GM13976 (cell line): ENCODE results near the gene ADRA1B.

ENCODE experiments used
- DNase-seq: peaks from one replicate; pipeline ENCODE4 v3.0.0; 2012; ENCODE audit warnings: low spot score
- in situ Hi-C: fragments of 300-500 bp; cut with MboI; formaldehyde crosslinking; loops from one replicate; pipeline ENCODE4 v1.12.0; 2022; ENCODE audit warnings: low sequenced_read_pairs, mixed read lengths, inconsistent platforms; ENCODE audit not compliant: unreplicated experiment
- TF ChIP-seq, protein P1 (sequence below): IDR thresholded peaks from 2 replicates; pipeline ENCODE4 v1.5.1; 2012; ENCODE audit warnings: borderline replicate concordance, mild to moderate bottlenecking; ENCODE audit not compliant: insufficient read depth; ENCODE audit errors: extremely low read depth, missing control alignments, control extremely low read depth

The ADRA1B gene

DNA sequence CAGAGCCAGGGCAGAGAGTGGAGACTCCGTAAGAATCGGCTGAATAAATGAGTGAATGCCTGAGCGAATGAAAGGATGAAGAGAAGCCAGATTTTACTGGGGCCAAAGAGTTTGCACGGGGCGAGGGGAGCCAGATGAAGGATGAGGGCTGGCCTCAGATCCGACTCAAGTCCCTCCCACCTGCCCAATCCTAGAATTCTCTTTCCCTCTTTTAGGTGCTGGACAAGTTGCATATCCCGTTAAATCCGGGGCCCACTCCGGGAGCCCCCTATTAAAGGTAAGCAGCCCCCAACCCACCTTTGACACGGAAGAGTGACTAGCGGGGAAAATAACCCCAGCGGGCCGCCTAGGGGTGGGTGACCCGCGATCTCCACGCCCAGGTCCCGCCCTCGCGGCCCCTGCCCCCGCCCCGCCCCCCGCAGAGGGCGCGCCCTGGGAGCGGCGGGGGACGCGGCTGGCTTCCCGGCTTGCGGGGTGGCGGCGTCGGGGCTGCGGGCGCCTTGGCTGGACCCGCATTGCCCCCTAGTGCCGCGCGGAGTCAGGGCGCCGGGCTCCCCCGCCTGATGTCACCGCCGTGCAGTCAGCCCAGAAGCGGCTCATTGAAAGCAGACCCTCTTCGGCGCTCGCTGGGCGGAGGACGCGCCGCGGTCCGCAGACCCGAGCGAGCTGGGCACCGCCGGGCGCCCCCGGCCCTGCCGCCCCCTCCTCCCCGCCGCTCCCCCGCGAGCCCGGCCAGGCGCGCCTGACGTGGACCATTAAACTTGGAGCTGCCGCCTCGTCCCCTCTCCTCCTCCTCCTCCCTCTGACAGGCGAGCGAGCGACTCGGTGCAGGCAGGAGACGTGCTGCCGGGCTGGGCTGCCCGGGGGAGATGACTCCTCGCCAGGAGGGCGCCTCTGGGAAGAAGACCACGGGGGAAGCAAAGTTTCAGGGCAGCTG is at the start of gene ADRA1B:
TSS of gene ADRA1B (plus strand) at position 579 of the 937 bp plus-strand sequence. CDS start 424 bp downstream, outside the sequence.
- DNase-seq, result peak; percentile 86
- TF ChIP-seq, protein P1, sequence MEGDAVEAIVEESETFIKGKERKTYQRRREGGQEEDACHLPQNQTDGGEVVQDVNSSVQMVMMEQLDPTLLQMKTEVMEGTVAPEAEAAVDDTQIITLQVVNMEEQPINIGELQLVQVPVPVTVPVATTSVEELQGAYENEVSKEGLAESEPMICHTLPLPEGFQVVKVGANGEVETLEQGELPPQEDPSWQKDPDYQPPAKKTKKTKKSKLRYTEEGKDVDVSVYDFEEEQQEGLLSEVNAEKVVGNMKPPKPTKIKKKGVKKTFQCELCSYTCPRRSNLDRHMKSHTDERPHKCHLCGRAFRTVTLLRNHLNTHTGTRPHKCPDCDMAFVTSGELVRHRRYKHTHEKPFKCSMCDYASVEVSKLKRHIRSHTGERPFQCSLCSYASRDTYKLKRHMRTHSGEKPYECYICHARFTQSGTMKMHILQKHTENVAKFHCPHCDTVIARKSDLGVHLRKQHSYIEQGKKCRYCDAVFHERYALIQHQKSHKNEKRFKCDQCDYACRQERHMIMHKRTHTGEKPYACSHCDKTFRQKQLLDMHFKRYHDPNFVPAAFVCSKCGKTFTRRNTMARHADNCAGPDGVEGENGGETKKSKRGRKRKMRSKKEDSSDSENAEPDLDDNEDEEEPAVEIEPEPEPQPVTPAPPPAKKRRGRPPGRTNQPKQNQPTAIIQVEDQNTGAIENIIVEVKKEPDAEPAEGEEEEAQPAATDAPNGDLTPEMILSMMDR, result peak; percentile 56
- in situ Hi-C loops, result loop anchor here (10.0 kb wide), 1 partner anchor 471 kb away; no protein-coding TSS in a partner anchor

DNA sequence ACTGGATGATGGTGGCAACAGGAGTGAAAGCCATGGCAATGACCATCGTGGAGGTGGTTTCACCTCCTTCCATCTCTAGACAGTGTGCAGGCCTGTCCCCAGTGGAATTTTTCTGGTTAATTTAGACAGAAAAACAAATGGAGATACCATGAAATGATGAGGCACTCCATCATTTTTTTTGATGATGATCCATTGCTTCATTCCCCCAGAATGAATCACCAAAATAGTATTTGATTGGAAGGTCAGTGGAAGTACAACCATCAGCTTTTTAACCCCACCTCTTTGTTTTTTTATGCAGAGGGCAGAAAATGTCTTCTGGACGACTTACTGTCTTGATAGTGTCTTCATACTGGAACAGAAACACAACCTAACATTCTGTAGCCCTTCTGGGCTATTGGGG is 42.6 kb upstream of the ADRA1B start:
- in situ Hi-C loops, result no loop called here
- TF ChIP-seq, protein P1, result no peak
- no peak for DNase-seq

DNA sequence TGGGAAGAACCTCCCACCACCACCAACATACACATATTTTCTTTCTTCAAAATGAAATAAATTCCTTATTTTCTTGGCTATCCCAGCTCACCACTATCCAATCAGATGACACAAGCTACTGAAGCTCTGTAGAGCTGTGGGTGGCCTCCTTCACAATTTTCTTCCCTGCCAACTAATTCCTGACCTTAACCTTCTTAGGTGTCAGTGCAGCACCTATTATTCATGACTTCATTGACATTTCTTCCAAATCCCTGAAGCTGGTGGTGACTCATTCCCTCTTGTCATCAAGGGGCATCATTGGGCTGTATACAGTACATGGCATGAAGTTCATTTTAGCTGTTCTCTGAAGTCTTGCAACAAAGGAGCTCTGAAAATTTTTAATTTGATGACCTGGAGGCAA is 42.0 kb upstream of the ADRA1B start:
- no peak for DNase-seq
- TF ChIP-seq, protein P1, result no peak
- in situ Hi-C loops, result no loop called here

DNA sequence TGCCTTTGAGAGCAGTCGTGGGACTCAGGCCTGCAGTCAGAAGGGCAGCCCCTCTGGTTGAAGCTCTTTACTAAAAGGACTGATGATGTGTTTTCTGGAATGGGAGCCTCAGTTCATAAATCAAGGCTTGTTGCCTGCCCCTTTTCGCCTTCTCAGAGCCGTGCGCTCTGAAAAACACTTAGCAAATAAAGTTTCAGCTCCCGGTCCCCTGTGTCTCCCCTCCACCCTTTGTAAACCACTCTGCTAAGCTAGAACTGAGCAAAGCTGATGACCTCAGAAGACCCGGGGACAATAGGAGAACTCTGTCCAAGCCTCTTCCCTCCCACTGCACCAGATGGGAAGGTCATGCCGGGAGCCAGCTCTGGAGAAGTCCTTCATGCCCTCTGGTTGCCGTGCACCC is 39.3 kb upstream of the ADRA1B start:
- in situ Hi-C loops, result no loop called here

DNA sequence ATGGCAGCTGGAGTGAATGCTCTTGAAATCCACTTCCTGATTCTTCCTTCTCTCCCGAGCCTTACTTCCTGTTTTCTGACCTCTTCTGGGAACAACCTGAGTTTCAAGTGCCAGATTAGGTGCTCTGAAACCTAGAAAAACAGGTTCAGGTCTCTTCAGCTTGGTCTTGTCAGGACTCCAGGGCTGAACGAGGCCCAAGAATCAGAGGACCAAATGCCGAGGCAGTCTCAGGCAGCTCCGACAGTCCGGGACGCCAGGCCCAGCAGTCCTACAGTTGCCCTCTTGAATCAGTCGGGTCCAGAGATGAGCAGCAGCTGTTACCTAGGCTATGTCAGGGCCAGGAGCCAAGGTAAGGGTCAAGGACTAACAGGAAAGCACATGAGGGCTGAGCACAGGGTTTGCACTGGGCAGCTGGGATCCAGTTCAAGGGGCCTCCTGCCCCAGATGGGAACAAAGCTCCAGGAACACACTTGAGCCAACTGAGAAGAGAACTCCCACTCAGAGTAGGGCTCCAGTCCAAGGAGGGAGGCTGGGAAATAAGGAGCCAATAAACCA is 38.3 kb upstream of the ADRA1B start:
- in situ Hi-C loops, result no loop called here
- DNase-seq, result no peak
- TF ChIP-seq, protein P1, result no peak

More for the DNA sequence above, 39.3 kb upstream of the ADRA1B start:
- DNase-seq, result no peak
- TF ChIP-seq, protein P1, result no peak

DNA sequence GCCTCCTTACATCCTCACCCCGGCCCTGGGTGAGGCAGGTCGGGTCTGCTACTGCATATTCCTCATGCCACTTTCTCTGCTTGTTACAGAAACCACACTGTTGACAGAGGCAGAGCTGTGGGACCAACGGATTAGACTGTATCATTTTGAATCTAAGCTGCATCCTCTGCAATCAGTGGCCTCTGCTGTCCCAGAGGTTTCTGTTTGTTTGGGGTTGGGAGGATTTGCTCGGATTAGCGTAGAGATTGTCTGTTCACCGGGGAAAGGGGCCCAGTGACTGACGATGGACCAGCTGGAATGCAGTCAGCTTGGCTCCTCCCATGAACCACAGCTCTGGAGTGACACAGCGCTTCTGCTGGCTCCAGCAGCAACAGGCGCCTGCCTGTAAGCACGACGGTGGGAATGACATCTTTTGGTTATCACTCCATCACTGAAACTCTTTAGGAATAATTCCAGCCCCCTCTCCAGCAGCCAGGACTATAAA is 37.3 kb upstream of the ADRA1B start:
- in situ Hi-C loops, result no loop called here
- no peak for DNase-seq
- TF ChIP-seq, protein P1, result no peak
